Measurements from ENCODE around the gene PNPT1.

DNA sequence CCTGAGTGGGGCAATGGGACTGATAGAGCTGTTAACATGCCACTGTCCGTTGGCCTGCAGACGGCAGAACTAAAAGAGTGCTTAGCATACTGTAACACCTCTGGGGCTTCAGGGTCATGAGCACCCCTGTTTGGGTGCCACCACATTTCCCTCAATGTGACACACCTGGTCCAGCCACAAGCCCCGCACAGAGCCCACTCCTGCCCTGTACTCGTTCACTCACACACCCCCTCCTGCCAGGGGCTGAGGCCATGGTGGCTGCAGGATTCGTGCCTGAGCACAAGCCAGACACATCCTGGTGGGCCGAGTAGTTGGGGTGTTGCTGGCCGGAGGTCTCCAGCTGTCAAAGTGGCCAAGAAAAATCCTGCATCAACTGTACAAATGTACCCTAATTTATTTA, 71.8 kb downstream of the PNPT1 start:
- TF ChIP-seq, protein P1, sequence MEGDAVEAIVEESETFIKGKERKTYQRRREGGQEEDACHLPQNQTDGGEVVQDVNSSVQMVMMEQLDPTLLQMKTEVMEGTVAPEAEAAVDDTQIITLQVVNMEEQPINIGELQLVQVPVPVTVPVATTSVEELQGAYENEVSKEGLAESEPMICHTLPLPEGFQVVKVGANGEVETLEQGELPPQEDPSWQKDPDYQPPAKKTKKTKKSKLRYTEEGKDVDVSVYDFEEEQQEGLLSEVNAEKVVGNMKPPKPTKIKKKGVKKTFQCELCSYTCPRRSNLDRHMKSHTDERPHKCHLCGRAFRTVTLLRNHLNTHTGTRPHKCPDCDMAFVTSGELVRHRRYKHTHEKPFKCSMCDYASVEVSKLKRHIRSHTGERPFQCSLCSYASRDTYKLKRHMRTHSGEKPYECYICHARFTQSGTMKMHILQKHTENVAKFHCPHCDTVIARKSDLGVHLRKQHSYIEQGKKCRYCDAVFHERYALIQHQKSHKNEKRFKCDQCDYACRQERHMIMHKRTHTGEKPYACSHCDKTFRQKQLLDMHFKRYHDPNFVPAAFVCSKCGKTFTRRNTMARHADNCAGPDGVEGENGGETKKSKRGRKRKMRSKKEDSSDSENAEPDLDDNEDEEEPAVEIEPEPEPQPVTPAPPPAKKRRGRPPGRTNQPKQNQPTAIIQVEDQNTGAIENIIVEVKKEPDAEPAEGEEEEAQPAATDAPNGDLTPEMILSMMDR (IDR thresholded peaks at IDR 0.05; ENCODE audit: low read depth, low read length, poor library complexity, severe bottlenecking): no peak
- TF ChIP-seq EZH2phosphoT487 (IDR thresholded peaks at IDR 0.05; ENCODE audit: borderline replicate concordance, low read length): no peak

Measured in DOHH2 (cell line).